GM18858 (cell line): Measurements from ENCODE around the gene WWP2.
A peak's percentile ranks its signal among the peaks of the same experiment; 100 is the strongest.
"Not testable (repeated sequence)": the region's sequence is repeated elsewhere in the genome, so short reads cannot be mapped to it uniquely, and the experiment has no call there.

Source experiments
- ATAC-seq: cut with Tn5 transposase; IDR thresholded peaks from one replicate; pipeline ENCODE4 v1.9.1; 2021; ENCODE audit not compliant: unreplicated experiment

The WWP2 gene

GRCh38 chr16:69761983-69762813, at the start of gene WWP2:
WWP2 (plus strand) TSS chr16:69762332; CDS start chr16:69787011, 24,679 bp downstream.
- ATAC-seq = peak; percentile 46

GRCh38 chr16:69712914-69713581, 49.1 kb upstream of the WWP2 start:
- no peak for ATAC-seq

- ATAC-seq = no peak
Observed at GRCh38 chr16:69717066-69717465, 45.1 kb upstream of the WWP2 start.

- no peak for ATAC-seq
Observed at GRCh38 chr16:69718111-69718764, 43.9 kb upstream of the WWP2 start.

- ATAC-seq = no peak
Observed at GRCh38 chr16:69720822-69721430, 41.2 kb upstream of the WWP2 start.

- no peak for ATAC-seq
Observed at GRCh38 chr16:69721441-69721957, 40.6 kb upstream of the WWP2 start.

- no peak for ATAC-seq
Observed at GRCh38 chr16:69724414-69724873, 37.7 kb upstream of the WWP2 start.

- no peak for ATAC-seq
Observed at GRCh38 chr16:69724981-69725479, 37.1 kb upstream of the WWP2 start.

GRCh38 chr16:69725480-69726312, 36.4 kb upstream of the WWP2 start:
- ATAC-seq = no peak

GRCh38 chr16:69726313-69727060, 35.6 kb upstream of the WWP2 start, which contains the start of gene NQO1:
NQO1 (minus strand) TSS chr16:69726560; CDS start chr16:69726439, 121 bp downstream.
- peak; percentile 92 for ATAC-seq

GRCh38 chr16:69727916-69728270, 34.2 kb upstream of the WWP2 start:
- no peak for ATAC-seq

GRCh38 chr16:69729030-69729429, 33.1 kb upstream of the WWP2 start:
- ATAC-seq = not testable (repeated sequence)

- not testable (repeated sequence) for ATAC-seq
Observed at GRCh38 chr16:69731280-69731679, 30.9 kb upstream of the WWP2 start.

GRCh38 chr16:69732101-69732500, 30.0 kb upstream of the WWP2 start:
- no peak for ATAC-seq

GRCh38 chr16:69741519-69741918, 20.6 kb upstream of the WWP2 start:
- ATAC-seq = no peak

- ATAC-seq = no peak
Observed at GRCh38 chr16:69741951-69742904, 19.9 kb upstream of the WWP2 start.

- ATAC-seq = no peak
Observed at GRCh38 chr16:69744363-69745231, 17.5 kb upstream of the WWP2 start.
